DMS 273 (cell line): ENCODE results near the gene PCCB.
"Not testable (repeated sequence)": the region's sequence is repeated elsewhere in the genome, so short reads cannot be mapped to it uniquely, and the experiment has no call there.

Experiments
- DNase-seq: peaks from one replicate; lab custom pipeline; 2025; ENCODE audit not compliant: unreplicated experiment; lab: John Stamatoyannopoulos, UW

The PCCB gene

DNA sequence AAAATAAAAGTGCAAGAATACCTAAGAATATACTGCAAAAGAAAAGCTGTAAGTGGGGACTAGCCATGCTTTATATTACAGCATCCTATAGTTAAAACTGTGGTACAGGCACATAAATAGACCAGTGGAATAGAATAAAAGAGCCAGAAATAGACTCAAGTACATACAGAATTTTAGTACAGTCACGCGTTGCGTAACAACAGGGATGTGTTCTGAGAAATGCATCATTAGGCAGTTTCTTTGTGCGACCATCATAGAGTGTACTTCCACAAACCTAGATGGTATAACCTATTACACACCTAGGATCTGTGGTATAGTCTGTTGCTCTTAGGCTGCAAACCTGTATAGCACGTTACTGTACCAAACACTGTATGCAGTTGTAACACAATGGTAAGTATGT lies 61.8 kb downstream of the PCCB start:
- DNase-seq, result no peak

DNA sequence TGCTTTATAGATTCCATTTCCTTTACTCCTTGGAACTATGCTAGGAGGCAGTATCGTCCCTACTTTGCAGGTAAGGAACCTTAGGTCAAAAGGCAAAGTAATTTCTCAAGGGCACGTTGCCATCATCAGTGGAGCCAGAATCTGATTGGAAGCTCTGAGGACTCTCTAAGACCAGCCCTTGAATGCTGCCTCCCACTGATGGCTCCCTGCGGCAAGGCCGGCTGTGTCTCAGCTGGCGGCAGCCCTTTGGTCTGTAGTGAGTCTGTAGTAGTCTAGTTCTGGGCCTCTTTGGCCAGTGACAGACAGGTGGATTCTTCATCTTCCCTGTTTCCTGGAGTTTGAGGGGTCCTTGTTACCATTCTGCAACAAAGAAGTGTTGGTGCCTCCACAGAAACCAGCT lies 76.2 kb downstream of the PCCB start:
- DNase-seq, result no peak

DNA sequence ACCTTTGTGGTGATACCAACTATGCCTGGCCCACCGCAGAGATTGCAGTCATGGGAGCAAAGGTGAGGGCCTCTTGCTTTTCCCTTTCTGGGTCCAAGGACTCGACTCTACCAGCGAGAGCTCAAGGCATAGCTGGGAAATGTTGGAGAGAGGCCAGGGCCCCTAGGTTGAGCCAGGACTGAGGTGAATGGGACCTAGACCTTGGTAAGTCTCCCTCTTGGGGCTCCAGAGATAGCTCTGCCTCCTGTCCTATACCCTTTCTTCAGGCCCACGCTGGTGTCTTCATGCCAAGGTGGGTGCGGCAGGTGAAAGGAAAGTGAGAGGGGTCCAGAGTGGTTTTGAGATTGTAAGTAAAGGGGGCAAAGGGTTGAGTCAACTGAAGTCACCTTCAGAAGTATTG lies 77.5 kb downstream of the PCCB start:
- no peak for DNase-seq

DNA sequence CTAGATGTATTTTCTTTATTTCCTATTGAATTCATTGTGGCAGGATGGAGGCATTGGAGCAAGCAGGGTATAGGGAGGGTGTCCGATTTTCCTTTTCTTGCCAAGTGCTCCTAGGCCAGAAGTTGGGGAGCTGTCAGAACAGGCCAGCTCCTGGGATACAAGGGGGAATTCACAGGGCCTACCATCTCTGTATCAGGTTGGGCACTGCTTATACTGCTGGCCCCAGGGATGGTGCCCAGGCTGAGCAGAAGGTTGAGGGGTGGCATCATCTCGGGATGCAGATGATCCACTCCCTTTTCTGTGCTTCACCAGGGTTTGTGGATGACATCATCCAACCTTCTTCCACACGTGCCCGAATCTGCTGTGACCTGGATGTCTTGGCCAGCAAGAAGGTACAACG lies 79.5 kb downstream of the PCCB start:
- DNase-seq, result no peak

DNA sequence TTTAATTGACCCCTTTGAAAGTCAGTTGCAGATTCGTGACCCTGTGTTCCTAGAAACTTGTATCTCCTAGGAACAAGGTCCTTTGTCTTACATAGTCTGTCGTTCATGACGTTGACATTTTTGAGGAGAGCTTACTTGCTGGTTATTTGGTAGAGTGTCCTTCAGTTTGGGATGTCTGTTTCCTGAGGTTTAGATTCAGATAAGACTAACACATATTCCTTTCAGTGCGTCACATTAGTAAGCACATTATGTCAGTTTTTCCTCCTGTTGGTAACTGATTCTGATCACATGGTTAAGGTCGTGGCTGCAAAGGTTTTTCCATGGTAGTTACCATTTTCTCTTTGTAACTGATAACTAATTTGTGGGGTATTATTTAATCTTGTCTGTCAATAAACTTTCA lies 80.8 kb downstream of the PCCB start:
- no peak for DNase-seq

DNA sequence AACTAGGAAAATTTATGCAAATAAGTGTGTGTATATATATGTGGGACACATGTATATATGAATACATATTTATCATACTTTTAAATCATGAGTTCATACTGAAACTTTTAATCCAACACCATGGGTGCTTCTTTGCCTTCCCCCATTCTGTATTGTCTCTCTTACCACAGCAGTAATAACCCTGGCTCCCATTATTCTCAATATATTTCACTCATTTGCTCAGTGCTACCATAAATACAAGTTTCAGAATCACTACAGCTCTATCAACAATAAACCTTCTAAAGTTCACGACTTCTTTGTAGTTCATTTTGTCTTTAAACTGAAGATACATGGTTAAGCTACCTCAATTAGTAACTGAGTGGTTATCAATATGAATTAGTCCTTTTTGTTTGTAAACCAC lies 82.2 kb downstream of the PCCB start:
- no peak for DNase-seq

DNA sequence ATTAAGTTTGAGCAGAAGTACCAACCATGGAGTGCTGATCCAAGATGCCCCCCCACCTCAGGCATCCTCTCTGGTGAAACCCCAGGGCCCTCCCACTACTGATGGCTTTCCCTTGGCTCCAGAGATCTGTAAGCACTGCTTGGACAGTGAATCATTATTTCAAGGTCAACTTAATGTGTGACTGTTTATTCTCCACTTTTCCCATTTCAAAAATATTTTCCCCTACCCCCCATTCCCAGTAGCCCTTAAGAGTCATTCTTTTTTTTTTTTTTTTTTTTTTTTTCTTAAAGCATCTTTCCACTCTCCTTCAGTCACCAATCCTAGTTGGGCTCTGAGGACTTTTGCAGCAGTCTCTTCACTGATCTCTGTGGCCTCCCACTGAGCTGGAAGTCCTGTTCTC lies 82.6 kb downstream of the PCCB start:
- no peak for DNase-seq

DNA sequence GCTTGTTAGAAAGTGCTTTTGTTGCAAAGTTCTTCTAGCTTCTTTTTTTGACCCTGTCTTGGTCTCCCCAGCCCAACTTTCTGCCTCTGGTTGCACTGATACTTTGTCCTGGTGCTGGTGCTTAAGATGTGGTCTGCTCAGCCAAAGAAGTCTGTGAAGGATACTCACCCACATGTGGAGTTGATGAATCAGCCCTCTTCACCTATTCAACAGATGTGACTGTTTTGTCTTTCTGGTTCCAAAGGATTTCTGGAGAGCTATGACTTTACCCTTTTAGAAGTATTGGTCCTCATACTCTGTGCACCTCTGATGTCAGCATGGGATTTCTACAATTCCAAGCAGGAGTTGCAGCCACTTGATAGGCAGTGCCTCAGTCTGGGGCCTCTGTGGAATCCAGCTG lies 84.1 kb downstream of the PCCB start:
- DNase-seq, result no peak

DNA sequence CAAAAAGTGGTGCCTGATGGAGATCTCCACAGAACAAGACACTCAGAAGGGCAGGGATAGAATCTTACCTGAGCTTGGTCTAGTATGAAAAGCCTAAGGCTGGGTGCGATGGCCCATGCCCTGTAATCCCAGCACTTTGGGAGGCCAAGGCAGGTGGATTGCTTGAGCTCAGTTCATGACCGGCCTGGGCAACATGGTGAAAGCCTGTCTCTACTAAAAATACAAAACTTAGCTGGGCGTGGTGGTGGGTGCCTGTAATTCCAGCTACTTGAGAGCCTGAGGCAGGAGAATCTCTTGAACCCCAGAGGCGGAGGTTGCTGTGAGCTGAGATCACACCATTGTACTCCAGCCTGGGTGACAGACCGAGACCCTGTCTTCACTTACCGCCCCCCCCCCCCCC lies 84.6 kb downstream of the PCCB start:
- not testable (repeated sequence) for DNase-seq

DNA sequence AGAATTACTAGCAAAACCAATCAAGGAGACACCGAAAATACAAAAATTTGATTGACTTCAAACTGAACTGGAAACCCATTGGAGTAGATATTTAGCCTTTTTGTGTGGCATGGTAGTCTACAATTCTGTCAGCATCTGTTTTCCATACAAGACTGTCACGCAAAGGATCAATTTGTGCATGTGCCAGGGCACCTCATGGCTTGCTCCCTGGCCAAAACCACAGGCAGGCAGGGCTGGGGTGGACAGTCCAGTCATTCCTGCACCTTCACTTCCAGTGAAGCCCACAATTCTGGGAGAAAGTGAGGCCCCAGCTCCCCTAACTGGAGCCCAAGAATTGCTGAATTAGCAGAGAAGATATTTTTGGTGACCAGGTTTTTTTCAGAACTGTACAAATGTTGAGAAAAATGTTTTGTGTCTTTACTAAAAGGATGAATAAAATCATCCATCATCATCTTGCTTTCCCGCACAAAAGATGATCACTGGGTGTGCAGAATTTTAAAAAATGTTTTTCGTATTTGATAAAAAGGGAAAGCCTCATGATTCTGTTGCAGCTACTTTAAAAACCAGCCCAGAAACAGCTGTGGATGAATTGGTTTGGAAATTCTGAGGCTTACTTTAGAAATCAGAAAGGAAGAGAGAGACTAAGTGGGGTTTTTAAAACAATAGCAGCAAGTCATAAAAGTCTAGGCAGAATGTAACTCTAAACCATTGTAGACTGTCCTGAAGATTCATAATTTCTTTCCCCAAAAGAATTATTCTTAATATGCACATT lies 86.4 kb downstream of the PCCB start:
- no peak for DNase-seq

DNA sequence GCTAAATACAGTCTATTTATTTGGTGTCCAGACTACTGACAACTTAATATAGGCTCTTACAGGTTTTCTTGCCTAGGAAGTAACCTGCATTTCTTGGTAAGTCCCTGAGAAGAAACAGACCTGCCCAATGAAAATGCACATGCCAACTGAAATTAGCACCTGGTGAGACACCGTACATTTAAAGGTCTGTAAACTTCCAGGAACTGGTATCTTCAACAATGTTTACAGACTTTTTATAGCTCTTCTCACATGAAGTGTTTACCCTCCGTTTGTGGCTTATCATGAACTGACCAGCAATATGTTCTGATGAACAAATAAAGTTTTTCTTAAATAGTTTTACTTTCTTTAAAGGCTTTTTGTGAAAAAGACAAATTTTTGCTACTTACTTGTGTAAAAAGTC lies 93.3 kb downstream of the PCCB start:
- DNase-seq, result no peak

DNA sequence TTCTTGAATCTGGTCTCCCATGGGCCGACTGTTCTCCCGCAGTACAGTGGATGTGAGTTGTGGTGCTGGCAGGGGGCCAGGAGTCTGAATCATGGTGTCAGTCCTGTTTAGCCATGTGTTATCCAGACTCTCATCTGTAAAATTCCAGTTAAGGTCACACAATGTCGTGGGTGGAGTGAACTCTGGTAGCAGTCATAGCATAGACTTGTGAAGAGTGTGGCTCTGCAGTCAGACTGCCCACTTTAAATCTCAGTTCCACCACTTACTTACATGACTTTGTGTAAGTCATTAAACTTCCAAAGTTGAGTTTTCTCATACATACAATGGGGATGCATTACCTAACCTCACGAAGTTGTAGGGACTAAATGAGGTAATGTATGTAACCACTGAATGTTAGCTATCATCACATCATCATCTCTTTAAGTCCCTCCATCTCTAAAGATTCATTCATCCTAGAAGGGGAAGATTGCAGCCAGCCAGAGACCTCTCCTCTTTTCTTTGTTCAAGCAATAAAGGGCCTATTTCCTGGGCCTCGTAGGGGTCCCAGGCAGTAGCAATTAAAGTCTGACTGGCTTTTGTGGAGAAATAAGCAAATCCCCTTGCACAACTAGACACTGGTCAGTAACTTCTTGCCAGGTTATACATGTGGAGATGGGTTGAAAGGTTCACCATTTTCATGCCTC lies 93.9 kb downstream of the PCCB start:
- peak; percentile 76 for DNase-seq

DNA sequence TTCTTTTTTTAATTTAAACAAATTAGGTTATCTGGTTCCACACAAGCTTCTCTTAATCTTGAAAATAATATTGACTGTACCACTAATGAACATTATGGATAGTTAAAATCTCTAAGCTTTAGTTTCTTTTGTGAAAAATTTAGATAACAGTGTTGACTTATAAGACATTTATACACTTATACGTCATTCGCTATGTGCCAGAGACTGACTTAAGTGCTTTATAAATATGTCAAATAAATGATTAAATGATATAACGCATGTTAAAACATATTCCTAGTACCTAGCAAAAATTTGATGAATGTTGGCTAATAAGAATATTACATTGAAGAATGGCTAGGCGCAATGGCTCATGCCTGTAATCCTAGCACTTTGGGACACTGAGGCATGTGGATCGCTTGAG lies 96.3 kb downstream of the PCCB start:
- DNase-seq, result no peak

DNA sequence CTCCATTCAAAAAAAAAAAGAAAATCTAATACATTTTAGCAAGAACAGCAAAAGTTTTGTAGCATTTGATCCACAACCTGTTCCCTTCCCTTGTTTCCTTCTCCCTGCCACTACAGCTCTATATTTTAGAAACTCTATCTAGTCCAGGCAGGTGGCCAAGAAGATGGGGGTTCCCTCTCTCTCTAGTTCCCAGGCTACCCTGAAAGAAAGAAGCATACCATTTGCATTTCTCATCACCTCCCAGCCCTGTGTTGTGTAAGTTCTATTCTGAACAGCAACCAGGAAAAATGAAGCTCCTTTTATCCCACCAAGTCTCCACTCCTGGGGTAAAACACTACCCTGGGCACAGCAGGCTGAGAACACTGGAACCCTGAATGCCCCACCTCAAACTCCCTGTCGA lies 100.0 kb downstream of the PCCB start:
- DNase-seq, result no peak

DNA sequence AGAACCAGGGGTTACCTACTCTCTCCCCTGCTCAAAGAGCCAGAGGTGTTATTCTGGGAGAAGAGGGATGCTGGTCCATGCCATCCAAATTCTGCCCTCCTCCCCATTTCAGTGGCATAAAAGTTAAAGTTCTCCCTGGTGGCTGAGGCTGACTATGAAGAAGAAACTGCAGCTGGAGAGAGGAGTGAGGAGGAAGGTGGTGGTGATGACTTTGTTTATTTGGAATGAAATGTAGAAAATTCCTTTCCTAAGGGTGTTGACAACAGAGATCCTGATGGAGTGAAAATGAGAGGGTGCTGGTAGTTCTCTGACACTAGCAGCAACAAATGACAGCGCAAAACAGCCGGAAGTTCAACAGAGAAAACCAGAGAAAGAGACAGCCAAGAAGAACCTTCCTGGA lies 100.4 kb downstream of the PCCB start:
- no peak for DNase-seq

DNA sequence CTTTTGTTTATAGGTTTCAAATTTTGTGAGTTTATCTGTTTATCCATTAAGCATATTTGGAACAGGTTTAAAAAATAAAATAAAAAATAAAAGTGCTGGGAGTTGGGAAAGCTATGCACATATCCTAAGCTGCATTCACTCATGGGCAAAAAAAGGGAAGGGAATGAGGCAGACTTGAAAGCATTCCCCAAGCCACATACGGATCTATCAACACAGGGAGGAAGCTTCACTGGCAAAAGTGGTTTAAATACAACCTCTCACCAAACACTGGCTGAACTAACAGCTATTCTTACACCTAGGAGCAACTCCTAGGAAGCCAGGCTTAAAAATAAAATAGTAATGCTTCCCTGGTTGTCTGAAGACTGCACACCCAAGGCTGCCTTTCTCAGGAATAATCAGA lies 101.2 kb downstream of the PCCB start:
- no peak for DNase-seq

DNA sequence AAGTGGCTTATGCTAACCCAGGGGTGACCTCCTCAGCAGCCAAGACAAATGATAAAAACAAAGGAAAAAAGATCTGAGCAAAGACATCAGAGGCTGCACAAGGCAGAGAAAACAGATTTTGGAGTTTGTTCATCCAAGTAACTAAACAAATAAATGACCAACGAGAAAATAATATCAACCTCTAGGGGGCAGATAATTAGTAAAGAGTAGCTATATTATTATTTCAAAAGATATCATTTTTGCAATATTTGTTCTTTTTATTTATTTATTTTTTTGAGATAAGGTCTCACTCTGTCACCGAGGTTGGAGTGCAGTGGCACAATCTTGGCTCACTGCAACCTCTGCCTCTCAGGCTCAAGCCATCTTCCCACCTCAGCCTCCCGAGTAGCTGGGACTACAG lies 101.8 kb downstream of the PCCB start:
- no peak for DNase-seq

DNA sequence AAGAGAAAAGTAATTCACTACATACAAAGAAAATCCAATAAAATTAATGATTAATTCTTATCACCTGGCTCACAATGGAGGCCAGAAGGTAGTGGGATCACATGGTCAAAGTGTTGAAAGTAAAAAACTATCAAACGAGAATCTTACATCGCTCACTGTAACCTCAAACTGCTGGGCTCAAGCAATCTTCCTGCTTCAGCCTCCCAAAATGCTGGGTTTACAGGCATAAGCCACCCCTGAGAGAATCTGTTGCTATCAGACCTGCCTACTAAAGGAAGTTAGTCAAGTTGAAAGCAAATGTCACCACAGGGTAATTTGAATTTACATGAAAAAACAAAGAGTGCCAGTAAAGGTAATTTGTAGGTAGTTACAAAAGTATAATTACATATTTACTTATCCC lies 103.3 kb downstream of the PCCB start:
- no peak for DNase-seq

DNA sequence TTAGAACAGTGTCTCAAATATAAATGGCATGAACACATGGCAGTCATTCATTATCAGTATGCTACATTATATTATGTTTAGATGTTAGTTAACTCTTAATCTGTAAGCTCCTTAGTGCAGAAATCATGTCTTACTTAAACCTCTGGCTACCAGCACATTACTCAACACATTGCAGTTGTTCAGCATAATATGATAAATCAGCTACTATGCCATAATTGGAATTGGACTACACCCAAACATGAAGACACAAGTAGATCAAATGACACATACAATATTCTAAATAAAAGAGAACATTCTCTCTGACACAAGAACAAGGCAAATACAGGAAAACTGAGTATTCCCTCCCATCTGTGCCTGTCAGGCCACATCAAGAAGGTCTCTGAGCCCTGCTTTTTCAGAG lies 116.1 kb downstream of the PCCB start:
- DNase-seq, result peak; percentile 22

DNA sequence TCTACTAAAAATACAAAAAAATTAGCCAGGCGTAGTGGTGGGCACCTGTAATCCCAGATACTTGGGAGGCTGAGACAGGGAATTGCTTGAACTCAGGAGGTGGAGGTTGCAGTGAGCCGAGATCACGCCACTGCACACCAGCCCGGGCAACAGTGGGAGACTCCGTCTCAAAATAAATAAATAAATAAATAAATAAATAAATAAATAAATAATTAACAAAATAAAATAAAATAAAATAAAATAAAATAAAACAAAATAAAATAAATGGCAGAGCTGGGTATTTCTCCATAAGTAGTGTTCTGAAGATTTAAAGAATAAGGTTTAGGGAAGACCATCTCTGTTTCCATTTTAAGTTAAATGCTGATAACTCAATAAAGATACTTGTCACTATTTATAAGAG lies 125.7 kb downstream of the PCCB start:
- DNase-seq, result not testable (repeated sequence)

DNA sequence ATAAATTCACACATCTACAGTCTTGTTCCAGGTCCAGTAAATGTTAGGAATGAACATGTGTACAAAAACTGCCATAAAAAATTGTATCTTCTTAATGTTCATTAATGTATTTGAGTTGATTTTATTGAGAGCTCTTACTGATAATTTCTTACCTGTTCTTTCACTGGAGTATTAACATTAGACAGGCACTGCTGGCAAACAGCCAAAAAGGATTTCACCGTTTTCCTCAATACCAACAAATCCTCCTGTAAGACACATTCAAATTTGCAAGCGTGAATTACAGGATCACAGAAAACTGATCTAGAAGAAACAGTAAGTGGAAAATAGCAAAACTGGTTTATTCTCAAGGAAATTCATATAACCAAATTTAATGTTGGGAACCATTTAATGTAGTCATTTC lies 127.4 kb downstream of the PCCB start:
- DNase-seq, result no peak

DNA sequence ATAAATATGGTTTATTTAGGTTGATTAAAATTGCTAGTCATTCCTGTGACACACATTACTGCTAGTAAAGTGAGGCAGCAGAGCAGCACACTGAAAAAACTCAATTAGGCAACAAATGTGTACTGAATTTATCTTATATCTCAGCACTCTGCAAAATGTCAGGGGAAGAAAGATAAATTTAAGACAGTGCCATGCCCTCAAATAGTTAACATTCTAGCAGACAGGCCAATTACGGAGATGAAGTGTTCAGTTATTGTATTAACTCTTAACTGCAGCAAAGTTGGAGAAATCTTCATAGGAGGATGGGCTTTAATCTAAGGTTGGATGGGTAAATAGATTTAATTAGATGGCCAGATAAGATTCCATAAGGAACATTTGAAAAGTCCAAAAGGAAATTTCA lies 127.9 kb downstream of the PCCB start:
- no peak for DNase-seq
